Fibroblast of villous mesenchyme (primary cell): ENCODE data around the gene ENTHD1. TPM values are rescaled to one million over a fixed set of nuclear protein-coding genes. Genes with fewer than 3 reads are reported as not detected.

Experiments used
- DNase-seq: peaks from one replicate; pipeline ENCODE4 v3.0.0-alpha.2; 2010; ENCODE audit warnings: low read depth
- H3K4me3 ChIP-seq: 2 replicates; pipeline ENCODE4 v1.5.1; 2011; ENCODE audit warnings: low read depth, mild to moderate bottlenecking, low read length
- CTCF ChIP-seq: IDR thresholded peaks from 2 replicates; pipeline ENCODE4 v1.5.1; 2012; ENCODE audit warnings: low read depth, mild to moderate bottlenecking, low read length; ENCODE audit not compliant: insufficient read depth
- total RNA-seq: library from RNA; depleted of rRNA; stranded (reverse); fragments of >200 nt; gene quantifications from 2 replicates; pipeline ENCODE4 v1.2.3, GENCODE V29; 2012

The ENTHD1 gene
- total RNA-seq, 1 donor = not detected

- TF ChIP-seq CTCF = no peak
- H3K4me3 ChIP-seq = no peak overlapping the region
- DNase-seq = no peak
These were observed 60.5 kb downstream of the ENTHD1 start for GRCh38 chr22:39833093-39833492.

DNA sequence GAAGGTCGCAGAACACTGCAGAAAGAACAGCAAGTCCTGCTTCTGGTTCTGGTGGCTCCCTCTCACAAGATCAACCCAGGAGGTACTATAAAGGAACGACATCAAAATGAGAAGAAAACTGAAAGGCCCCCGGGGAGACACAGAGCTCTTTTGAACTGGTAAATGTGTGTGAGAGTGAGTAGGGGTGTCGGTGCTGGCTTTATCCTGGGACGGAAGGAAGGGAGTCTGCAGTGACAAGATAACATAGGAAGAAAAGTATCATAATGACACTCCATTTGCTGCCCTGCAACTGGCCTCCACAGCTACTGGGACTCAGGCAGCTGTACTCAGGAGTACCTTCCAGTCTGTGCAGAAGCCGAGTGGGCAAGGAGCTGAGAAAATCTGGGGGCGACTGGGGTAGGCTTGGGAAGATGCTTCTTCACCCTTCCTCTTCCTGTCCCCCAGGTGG is 60.9 kb downstream of the ENTHD1 start:
- TF ChIP-seq CTCF = no peak
- no peak overlapping the region for H3K4me3 ChIP-seq
- no peak for DNase-seq

- TF ChIP-seq CTCF = no peak
- no peak for DNase-seq
- H3K4me3 ChIP-seq = no peak overlapping the region
These were observed 67.9 kb downstream of the ENTHD1 start for GRCh38 chr22:39825661-39826102.

- H3K4me3 ChIP-seq = no peak overlapping the region
- TF ChIP-seq CTCF = no peak
- no peak for DNase-seq
These were observed 72.6 kb downstream of the ENTHD1 start for GRCh38 chr22:39821008-39821407.

DNA sequence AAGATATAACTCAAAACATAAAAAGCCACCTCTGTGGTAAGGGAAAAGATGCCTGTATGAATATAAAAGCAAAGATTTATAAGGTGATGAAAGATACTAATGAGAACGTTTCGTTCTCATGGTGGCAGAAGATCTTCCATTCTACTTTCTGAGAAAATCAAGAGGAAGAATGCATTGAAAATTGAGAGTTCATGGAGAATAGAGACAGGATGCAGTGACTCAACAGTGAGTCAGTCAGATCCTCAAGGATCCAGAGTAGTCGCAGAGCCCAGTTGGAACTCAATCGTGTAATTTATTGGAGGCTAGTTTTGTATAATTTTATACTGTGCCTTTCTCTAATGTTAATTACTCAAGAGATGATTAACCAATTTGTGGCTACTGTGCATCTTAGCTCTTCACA is 73.3 kb downstream of the ENTHD1 start:
- no peak for TF ChIP-seq CTCF
- H3K4me3 ChIP-seq = no peak overlapping the region
- peak; percentile 21 for DNase-seq

GRCh38 chr22:39819429-39819828 is 74.1 kb downstream of the ENTHD1 start:
- no peak for DNase-seq
- no peak overlapping the region for H3K4me3 ChIP-seq
- TF ChIP-seq CTCF = no peak

GRCh38 chr22:39818094-39818493 is 75.5 kb downstream of the ENTHD1 start:
- DNase-seq = no peak

More at GRCh38 chr22:39818094-39818493, 75.5 kb downstream of the ENTHD1 start:
- TF ChIP-seq CTCF = no peak
- no peak overlapping the region for H3K4me3 ChIP-seq
